GM19043 (cell line): ENCODE measurements around the gene P3R3URF.

Source experiments
- ATAC-seq: cut with Tn5 transposase; IDR thresholded peaks from one replicate; pipeline ENCODE4 v1.9.1; 2021; ENCODE audit warnings: low read depth; ENCODE audit not compliant: unreplicated experiment

P3R3URF gene

GRCh38 chr1:46194641-46195193 lies 18.4 kb upstream of the P3R3URF start:
- ATAC-seq = no peak

- ATAC-seq = no peak
Measured at GRCh38 chr1:46193984-46194570, 17.8 kb upstream of the P3R3URF start.

- no peak for ATAC-seq
Measured at GRCh38 chr1:46193285-46193684, 17.0 kb upstream of the P3R3URF start.

GRCh38 chr1:46192171-46192570 lies 15.9 kb upstream of the P3R3URF start:
- no peak for ATAC-seq

- no peak for ATAC-seq
Measured at GRCh38 chr1:46191033-46191701, 14.9 kb upstream of the P3R3URF start.

GRCh38 chr1:46190539-46190938 lies 14.3 kb upstream of the P3R3URF start:
- ATAC-seq = no peak

GRCh38 chr1:46188295-46189030 lies 12.2 kb upstream of the P3R3URF start:
- no peak for ATAC-seq

- ATAC-seq = no peak
Measured at GRCh38 chr1:46187106-46187869, 11.0 kb upstream of the P3R3URF start.

- ATAC-seq = no peak
Measured at GRCh38 chr1:46186076-46186475, 9.8 kb upstream of the P3R3URF start.

GRCh38 chr1:46184920-46185658 lies 8.8 kb upstream of the P3R3URF start:
- no peak for ATAC-seq

GRCh38 chr1:46183926-46184557 lies 7.8 kb upstream of the P3R3URF start:
- ATAC-seq = peak; percentile 50

GRCh38 chr1:46183079-46183847 lies 7.0 kb upstream of the P3R3URF start:
- no peak for ATAC-seq

- no peak for ATAC-seq
Measured at GRCh38 chr1:46181343-46182260, 5.3 kb upstream of the P3R3URF start.

GRCh38 chr1:46180082-46180616 lies 3.9 kb upstream of the P3R3URF start:
- ATAC-seq = no peak

GRCh38 chr1:46179138-46180081 lies 3.1 kb upstream of the P3R3URF start:
- no peak for ATAC-seq

- no peak for ATAC-seq
Measured at GRCh38 chr1:46175243-46175642, 1.0 kb downstream of the P3R3URF start.
